Subcutaneous abdominal adipose tissue (tissue), 5 donors: Measurements from ENCODE around the gene THYN1.
"Not testable (repeated sequence)": the region's sequence is repeated elsewhere in the genome, so short reads cannot be mapped to it uniquely, and the experiment has no call there.

Source experiments
- H3K27ac ChIP-seq: one replicate; pipeline ENCODE4 v1.7.0; 2013; ENCODE audit warnings: low read depth, mild to moderate bottlenecking, inconsistent platforms, low read length, moderate library complexity
- H3K27me3 ChIP-seq, 5 donors: one replicate each; pipeline ENCODE4 v1.7.0; 2013; ENCODE audit warnings: low read length in 5 of 5, inconsistent platforms in 1 of 5; ENCODE audit not compliant: control insufficient read depth in 5 of 5, insufficient read depth in 4 of 5
- H3K36me3 ChIP-seq, 5 donors: one replicate each; pipeline ENCODE4 v1.7.0; 2013; ENCODE audit warnings: low read length in 5 of 5; ENCODE audit not compliant: control insufficient read depth in 5 of 5, insufficient read depth in 5 of 5
- H3K4me1 ChIP-seq, 5 donors: one replicate each; pipeline ENCODE4 v1.7.0; 2013; ENCODE audit warnings: low read length in 5 of 5, mild to moderate bottlenecking in 3 of 5, moderate library complexity in 1 of 5; ENCODE audit not compliant: control insufficient read depth in 5 of 5, insufficient read depth in 5 of 5
- H3K4me3 ChIP-seq, 5 donors: one replicate each; pipeline ENCODE4 v1.7.0; 2013; ENCODE audit warnings: low read length in 5 of 5, low read depth in 1 of 5
- H3K9ac ChIP-seq, 5 donors: one replicate each; pipeline ENCODE4 v1.7.0; 2013; ENCODE audit warnings: low read length in 5 of 5, mild to moderate bottlenecking in 4 of 5, moderate library complexity in 3 of 5
- H3K9me3 ChIP-seq, 5 donors: one replicate each; pipeline ENCODE4 v1.7.0; 2013; ENCODE audit warnings: low read length in 5 of 5; ENCODE audit not compliant: control insufficient read depth in 5 of 5
- donor health status: healthy.
- donor health status: healthy.
- donor health status: healthy.
- donor health status: healthy.
- donor health status: healthy.

THYN1 gene

DNA sequence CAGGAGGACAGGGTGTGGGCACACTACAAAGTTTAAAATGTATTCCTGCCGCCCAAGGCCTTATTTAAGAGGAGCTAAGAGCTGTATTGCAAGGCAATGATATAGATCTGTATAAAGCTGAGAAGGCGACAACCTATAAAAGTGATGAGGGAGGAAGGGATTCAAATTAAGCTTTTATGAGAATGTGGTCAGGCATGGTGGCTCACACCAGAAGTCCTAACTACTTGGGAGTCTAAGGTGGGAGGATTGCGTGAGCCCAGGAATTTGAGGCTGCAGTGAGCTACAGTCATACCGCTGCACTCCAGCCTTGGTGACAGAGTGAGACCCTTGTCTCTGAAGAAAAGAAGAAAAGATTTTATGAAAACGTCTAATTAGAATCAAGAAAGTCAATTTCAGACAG lies 13.3 kb upstream of the THYN1 start:
- Histone ChIP-seq H3K9ac (no peak overlapping the region), H3K4me3 (no peak overlapping the region), H3K27me3 (peaks cover 1 to 13% (median 8%) of the 10 kb centered on the region in 5 donors), H3K36me3 (peaks cover 0 to 34% (median 30%) of the 10 kb centered on the region in 5 donors), H3K4me1 (peaks cover 0 to 4% (median 0%) of the 10 kb centered on the region in 5 donors), H3K27ac (no peak overlapping the region), H3K9me3 (no peaks in the 10 kb centered on the region)

DNA sequence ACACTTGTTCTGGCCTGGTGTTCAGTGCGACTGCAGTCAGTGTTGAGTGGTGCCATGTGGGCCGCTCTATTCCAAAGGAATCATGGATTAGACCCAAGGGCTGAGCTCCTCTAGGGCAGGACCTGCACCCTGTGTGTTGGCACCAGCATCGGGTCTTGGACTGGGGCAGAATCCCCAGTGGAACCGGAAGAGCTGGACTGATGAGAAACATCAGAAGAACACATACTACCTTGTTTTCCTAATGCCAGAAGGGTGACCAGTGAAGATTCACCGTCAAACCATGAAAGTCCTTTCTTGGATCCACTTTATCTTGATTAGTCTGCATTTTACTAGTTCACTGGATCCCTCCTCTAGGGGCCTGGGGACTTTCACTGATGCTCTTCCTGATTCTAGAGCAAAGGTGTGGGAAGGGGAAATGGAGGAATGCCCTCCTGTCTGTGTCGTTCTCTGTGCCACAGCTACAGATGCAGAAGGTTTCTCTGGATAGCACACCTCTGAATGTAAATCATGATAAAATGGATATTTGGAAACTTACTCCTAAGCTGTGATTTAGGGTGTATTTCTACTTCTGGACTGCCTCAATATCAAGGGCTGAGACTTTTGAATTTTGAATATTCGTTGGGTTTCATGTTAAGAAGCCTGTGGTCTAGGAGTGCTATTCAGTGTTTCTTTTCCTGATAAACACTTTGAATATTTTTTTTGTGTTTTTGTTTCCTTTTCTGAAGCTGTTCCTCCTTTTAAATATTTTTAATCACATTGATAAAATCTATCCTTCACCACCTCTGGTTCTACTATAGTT lies 12.0 kb upstream of the THYN1 start:
- Histone ChIP-seq H3K9ac (no peak overlapping the region), H3K4me1 (peaks cover 0 to 4% (median 0%) of the 10 kb centered on the region in 5 donors), H3K9me3 (no peaks in the 10 kb centered on the region), H3K27ac (no peak overlapping the region), H3K27me3 (peaks cover 0 to 5% (median 3%) of the 10 kb centered on the region in 5 donors), H3K4me3 (no peak overlapping the region), H3K36me3 (peaks cover 4 to 46% (median 40%) of the 10 kb centered on the region in 5 donors)

DNA sequence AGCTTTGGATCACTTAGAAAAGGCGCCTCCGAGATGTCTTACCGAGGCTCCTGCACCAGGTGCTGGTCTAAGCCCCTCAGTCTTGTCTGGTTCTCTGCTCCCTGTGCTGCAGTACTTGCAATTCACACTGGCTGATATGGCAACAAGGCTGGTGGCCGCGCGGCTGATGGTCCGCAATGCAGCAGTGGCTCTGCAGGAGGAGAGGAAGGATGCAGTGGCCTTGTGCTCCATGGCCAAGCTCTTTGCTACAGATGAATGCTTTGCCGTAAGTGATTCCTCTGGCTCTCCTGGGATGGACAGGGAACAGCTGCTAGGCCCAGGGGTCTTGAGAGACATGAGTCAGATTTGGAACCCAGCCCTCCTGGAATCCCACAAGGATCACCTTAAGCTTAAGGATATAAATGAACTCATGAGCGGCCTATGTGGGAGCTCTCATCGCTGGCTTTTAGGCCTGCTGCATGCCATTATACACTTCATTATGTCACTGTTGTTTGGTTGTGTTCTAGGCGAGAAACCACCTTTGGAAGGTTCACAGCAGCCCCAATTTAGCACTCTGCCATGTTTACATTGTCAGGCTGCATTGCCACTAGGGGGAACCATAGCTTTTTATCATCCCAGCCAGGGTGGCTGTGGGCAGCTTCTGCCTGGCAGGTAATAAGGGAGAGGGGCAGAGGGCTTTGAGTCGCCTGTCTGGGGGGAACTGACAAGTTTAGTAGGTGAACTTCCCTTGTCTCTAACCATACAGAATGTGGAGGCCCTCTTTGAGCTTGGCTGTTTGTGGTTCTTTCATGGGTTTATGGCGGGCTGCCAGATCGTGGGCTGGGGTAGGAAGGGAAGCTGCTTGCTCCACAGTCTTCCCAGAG lies 8.7 kb upstream of the THYN1 start:
- Histone ChIP-seq H3K4me3 (no peak overlapping the region), H3K27ac (no peak overlapping the region), H3K36me3 (peaks cover 4 to 69% (median 63%) of the 10 kb centered on the region in 5 donors), H3K9me3 (no peaks in the 10 kb centered on the region), H3K4me1 (peaks cover 0 to 4% (median 0%) of the 10 kb centered on the region in 5 donors), H3K27me3 (no peaks in the 10 kb centered on the region), H3K9ac (no peak overlapping the region)

DNA sequence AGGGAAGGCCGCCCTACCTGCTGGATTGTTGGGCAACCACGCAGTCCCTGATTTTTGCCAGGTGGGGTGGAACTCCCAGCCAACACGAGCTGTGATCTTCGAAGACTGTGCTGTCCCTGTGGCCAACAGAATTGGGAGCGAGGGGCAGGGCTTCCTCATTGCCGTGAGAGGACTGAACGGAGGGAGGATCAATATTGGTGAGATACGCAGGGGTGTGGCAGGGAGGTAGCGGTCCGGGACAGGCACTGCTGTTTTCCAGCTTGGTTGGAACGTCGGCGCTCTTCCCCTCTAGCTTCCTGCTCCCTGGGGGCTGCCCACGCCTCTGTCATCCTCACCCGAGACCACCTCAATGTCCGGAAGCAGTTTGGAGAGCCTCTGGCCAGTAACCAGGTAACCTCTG lies 7.8 kb upstream of the THYN1 start:
- Histone ChIP-seq H3K27ac (no peak overlapping the region), H3K9ac (no peak overlapping the region), H3K9me3 (no peaks in the 10 kb centered on the region), H3K27me3 (no peaks in the 10 kb centered on the region), H3K4me3 (no peak overlapping the region), H3K36me3 (peaks cover 4 to 74% (median 64%) of the 10 kb centered on the region in 5 donors), H3K4me1 (no peaks in the 10 kb centered on the region)

DNA sequence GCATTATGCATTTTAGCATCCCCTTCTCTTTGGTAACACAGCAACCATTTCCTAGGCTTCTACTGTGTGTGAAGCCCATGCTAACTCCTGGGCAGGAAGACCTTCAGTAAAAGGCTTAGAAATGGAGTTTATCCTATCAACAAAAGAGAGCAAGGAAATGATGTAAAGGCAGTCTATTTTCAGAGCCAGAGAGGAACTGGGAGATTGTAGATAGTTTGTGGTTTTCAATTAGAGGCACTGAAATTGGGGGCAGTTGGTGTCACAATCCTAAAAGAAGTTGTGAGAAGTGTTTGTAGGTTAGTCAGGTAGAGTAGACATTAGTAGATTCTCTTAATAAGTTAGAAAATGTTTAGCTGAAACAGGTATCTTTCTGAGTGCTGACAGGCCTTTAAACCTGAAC lies 7.4 kb upstream of the THYN1 start:
- Histone ChIP-seq H3K4me3 (no peak overlapping the region), H3K36me3 (peaks cover 4 to 74% (median 64%) of the 10 kb centered on the region in 5 donors), H3K9ac (no peak overlapping the region), H3K27ac (no peak overlapping the region), H3K27me3 (no peaks in the 10 kb centered on the region), H3K9me3 (no peaks in the 10 kb centered on the region), H3K4me1 (no peaks in the 10 kb centered on the region)

DNA sequence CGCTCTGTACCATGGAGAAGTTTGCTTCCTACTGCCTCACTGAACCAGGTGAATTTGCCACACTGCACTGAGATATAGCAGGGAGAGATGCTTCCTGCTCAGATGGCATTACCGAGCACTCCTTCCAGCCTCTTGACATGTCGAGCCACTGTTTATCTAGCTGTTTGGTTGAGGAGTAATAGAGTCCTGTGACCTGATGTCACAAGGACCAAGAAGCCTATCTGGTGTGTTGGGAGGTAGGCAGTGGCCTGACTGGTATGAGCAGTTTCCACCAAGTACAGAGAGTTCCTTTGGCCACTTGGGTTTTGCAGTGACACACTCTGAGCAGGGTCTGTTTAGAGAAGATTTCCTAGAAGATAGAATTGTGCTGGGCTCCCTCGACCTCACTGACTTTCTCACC lies 5.4 kb upstream of the THYN1 start:
- H3K4me1 ChIP-seq = peaks cover 0 to 11% (median 10%) of the 10 kb centered on the region in 5 donors
- peaks cover 4 to 61% (median 56%) of the 10 kb centered on the region in 5 donors for H3K36me3 ChIP-seq
- no peaks in the 10 kb centered on the region for H3K27me3 ChIP-seq
- no peaks in the 10 kb centered on the region for H3K9me3 ChIP-seq
- H3K4me3 ChIP-seq = no peak overlapping the region
- H3K9ac ChIP-seq = no peak overlapping the region
- H3K27ac ChIP-seq = no peak overlapping the region

DNA sequence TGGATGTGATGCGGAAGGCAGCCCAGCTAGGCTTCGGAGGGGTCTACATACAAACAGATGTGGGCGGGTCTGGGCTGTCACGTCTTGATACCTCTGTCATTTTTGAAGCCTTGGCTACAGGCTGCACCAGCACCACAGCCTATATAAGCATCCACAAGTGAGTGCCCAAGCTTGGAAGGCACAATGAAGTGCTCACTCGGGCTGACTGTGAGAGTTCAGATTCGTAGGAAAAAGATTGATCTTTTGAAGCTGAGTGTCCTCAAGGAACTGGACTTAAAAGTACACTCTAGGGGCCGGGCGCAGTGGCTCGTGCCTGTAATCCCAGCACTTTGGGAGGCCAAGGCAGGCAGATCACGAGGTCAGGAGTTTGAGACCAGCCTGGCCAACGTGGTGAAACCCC lies 3.9 kb upstream of the THYN1 start:
- H3K4me3 ChIP-seq = no peak overlapping the region
- no peaks in the 10 kb centered on the region for H3K27me3 ChIP-seq
- H3K9me3 ChIP-seq = no peaks in the 10 kb centered on the region
- no peak overlapping the region for H3K9ac ChIP-seq
- H3K36me3 ChIP-seq = peaks cover 4 to 46% (median 41%) of the 10 kb centered on the region in 5 donors
- no peak overlapping the region for H3K27ac ChIP-seq
- H3K4me1 ChIP-seq = peaks cover 2 to 19% (median 18%) of the 10 kb centered on the region in 5 donors

DNA sequence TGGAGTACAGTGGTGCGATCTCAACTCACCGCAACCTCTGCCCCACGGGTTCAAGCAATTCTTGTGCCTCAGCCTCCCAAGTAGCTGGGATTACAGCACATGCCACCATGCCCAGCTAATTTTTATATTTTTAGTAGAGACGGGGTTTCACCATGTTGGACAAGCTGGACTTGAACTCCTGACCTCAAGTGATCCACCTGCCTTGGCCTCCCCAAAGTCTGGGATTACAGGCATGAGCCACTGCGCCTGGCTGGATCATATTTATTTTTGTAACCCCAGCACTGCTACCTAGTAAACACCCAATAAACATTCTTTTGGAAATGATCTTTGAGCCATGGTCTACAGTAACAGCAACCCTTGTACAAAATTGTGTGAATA lies 2.0 kb upstream of the THYN1 start:
- Histone ChIP-seq H3K36me3 (peaks cover 0 to 30% (median 27%) of the 10 kb centered on the region in 5 donors), H3K4me1 (peaks cover 2 to 39% (median 35%) of the 10 kb centered on the region in 5 donors)
- H3K4me3 ChIP-seq, H3K27me3 ChIP-seq, H3K27ac ChIP-seq, H3K9ac ChIP-seq, H3K9me3 ChIP-seq: not testable (repeated sequence)

DNA sequence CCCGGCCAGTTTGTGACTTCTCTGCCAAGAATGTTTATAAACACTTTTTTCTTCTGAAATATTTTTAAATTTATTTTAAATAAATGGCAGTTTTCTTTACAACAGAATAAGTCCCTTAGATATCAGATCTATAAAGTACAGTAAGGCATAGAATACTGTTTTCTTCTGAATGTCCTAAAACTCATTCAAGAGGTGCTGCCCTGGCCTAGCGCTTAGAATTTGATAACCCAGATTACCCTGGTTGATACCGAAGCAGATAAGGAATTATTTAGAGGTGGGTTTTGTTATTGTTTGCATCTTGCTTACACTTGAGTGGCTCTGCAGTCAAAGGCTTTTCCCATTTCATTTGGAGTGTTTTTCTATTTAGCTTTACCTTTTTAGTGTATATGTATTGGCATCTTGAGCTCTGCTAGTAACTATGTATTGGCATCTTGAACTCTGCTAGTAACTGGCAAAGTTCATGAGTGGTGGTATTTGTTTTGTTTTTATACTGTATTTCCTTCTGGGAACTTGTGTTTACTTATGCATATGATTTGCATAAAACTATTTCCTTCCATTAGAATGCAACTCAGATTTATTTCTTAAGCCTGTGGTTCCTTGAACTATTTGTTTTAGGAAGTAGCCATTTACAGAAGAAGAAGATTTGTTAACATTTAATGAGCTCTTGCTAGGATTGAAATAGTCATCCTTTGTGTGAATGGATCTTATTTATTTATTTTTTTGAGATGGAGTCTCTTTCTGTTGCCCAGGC lies 1.5 kb upstream of the THYN1 start:
- Histone ChIP-seq H3K9ac (peak overlapping the region in 4 of 5 donors; percentile 40 to 72 (median 47)), H3K36me3 (peaks cover 0 to 30% (median 27%) of the 10 kb centered on the region in 5 donors), H3K27ac (no peak overlapping the region)

More for the DNA sequence above, 1.5 kb upstream of the THYN1 start:
- H3K27me3 ChIP-seq = no peaks in the 10 kb centered on the region
- no peaks in the 10 kb centered on the region for H3K9me3 ChIP-seq
- H3K4me3 ChIP-seq = peak overlapping the region; percentile 59 to 98 (median 83)
- H3K4me1 ChIP-seq = peaks cover 2 to 43% (median 37%) of the 10 kb centered on the region in 5 donors
